RWPE2 (cell line): Measurements from ENCODE around the gene CCDC8.

Experiments used
- ATAC-seq: fragments of 200-7000 bp; cut with Tn5 transposase; 3 replicates; pipeline ENCODE4 v1.9.1; 2021; ENCODE audit warnings: low read depth
- DNase-seq: peaks from one replicate; pipeline ENCODE4 v3.0.0-alpha.2; 2020; ENCODE audit warnings: low spot score
- H3K27ac ChIP-seq: fragments of 450-650 bp; 2 replicates; pipeline ENCODE4 v1.5.1; 2017; ENCODE audit warnings: mild to moderate bottlenecking; ENCODE audit not compliant: poor library complexity, severe bottlenecking
- H3K27me3 ChIP-seq: fragments of 250-450 bp; sonication (Bioruptor Pico); 2 replicates; pipeline ENCODE4 v1.5.1; 2021; ENCODE audit warnings: mild to moderate bottlenecking, moderate library complexity; ENCODE audit not compliant: insufficient read depth, poor library complexity, severe bottlenecking
- H3K36me3 ChIP-seq: fragments of 250-450 bp; sonication (Bioruptor Pico); 2 replicates; pipeline ENCODE4 v1.5.1; 2020; ENCODE audit warnings: low read depth, mild to moderate bottlenecking, moderate library complexity
- H3K4me1 ChIP-seq: fragments of 250-450 bp; sonication (Bioruptor Pico); 2 replicates; pipeline ENCODE4 v1.5.1; 2021; ENCODE audit warnings: mild to moderate bottlenecking, moderate library complexity; ENCODE audit not compliant: insufficient read depth, poor library complexity, severe bottlenecking
- H3K4me3 ChIP-seq: fragments of 250-450 bp; sonication (Bioruptor Pico); 2 replicates; pipeline ENCODE4 v1.5.1; 2021; ENCODE audit warnings: mild to moderate bottlenecking, moderate library complexity; ENCODE audit not compliant: severe bottlenecking
- H3K9me3 ChIP-seq: fragments of 250-450 bp; sonication (Bioruptor Pico); 2 replicates; pipeline ENCODE4 v1.5.1; 2021; ENCODE audit warnings: mild to moderate bottlenecking, moderate library complexity; ENCODE audit not compliant: severe bottlenecking
- CTCF ChIP-seq: fragments of 450-650 bp; IDR thresholded peaks from one replicate; pipeline ENCODE4 v1.5.1; 2017; ENCODE audit warnings: mild to moderate bottlenecking, moderate library complexity; ENCODE audit not compliant: poor library complexity, severe bottlenecking

The CCDC8 gene

DNA sequence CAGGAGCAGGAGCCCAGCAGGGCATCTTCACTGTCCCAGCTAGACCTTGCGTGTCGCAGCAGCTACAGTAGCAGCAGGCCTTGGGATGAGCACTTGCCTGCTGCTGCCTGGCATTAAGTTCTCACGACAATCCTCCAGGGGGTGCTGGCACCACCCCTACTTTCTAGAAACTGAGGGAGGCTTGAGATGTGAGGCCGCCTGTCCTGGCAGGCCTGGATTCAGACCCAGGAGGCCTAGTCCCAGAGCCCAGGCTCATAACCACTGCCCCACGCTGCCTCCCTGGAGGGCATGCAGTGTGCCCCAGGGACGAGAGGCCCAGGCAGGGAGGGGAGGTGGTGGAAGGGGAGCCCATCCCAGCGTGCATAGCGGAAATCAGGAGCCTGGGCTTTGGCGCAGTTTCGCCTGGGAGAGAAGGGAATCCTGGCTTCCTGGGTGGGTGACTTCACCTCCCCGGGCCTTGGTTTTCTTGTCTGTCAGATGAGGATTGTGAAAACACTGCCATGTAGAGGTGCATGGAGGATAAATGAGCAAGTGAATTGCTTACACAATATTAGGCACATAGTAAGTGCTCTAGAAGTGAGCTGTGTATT lies 40.4 kb downstream of the CCDC8 start:
- peak; percentile 65 for DNase-seq

DNA sequence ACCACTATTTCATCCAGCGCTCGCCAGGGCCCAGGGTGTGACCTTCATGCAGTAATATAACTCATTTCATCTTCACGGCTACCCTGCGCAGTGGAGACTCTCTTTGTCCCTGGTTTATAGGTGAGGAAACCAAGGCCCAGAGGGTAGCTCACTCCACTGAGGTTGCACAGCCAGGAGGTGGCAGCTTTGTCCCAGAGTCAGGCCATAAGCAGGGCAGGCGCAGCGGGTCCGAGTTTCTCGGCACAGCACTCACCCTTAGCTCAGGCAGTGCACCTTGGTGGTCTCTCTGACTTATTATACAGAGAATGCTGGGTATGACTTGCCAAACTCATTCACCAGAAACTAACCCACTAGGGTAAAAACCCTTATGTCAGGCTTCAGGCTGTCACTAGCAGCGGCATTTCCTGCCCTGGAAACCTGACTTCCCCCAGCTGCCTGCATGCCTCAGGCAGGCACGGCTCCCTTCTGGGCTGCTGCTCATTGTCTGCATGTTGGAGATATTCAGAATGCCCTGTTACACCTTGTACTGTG lies 41.9 kb downstream of the CCDC8 start:
- no peaks in the 10 kb centered on the region for H3K9me3 ChIP-seq
- H3K4me1 ChIP-seq = peaks cover 43% of the 10 kb centered on the region
- H3K4me3 ChIP-seq = no peak overlapping the region
- DNase-seq (no peak), ATAC-seq (no peak)
- no peaks in the 10 kb centered on the region for H3K27me3 ChIP-seq
- H3K27ac ChIP-seq = peak overlapping the region; percentile 97
- no peak for TF ChIP-seq CTCF
- peaks cover 56% of the 10 kb centered on the region for H3K36me3 ChIP-seq

More for the DNA sequence above, 40.4 kb downstream of the CCDC8 start:
- Histone ChIP-seq H3K36me3 (peaks cover 58% of the 10 kb centered on the region), H3K27ac (peak overlapping the region; percentile 97), H3K4me3 (no peak overlapping the region), H3K27me3 (no peaks in the 10 kb centered on the region), H3K4me1 (peaks cover 43% of the 10 kb centered on the region), H3K9me3 (no peaks in the 10 kb centered on the region)
- peak; percentile 53 for TF ChIP-seq CTCF
- ATAC-seq = peak; percentile 16

DNA sequence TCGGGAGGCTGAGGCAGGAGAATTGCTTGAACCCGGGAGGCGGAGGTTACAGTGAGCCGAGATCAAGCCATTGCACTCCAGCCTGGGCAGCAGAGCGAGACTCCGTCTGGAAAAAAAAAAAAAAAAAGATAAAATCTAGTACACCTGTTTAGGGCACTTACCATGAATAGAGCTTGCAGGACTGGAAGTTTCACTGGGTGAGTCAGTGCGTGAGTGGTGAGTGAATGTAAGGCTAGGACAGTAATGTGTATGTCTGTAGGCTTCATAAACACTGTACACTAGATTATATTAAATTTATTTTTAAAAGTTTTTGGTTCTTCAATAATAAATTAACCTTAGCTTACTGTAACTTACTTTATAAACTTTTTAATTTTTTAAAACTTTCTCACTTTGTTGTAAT lies 43.5 kb downstream of the CCDC8 start:
- TF ChIP-seq CTCF = no peak
- H3K36me3 ChIP-seq = peaks cover 60% of the 10 kb centered on the region
- H3K27ac ChIP-seq = peak overlapping the region; percentile 97
- DNase-seq (no peak), ATAC-seq (no peak)
- H3K4me1 ChIP-seq = peaks cover 43% of the 10 kb centered on the region
- H3K9me3 ChIP-seq = no peaks in the 10 kb centered on the region
- no peaks in the 10 kb centered on the region for H3K27me3 ChIP-seq
- H3K4me3 ChIP-seq = no peak overlapping the region

DNA sequence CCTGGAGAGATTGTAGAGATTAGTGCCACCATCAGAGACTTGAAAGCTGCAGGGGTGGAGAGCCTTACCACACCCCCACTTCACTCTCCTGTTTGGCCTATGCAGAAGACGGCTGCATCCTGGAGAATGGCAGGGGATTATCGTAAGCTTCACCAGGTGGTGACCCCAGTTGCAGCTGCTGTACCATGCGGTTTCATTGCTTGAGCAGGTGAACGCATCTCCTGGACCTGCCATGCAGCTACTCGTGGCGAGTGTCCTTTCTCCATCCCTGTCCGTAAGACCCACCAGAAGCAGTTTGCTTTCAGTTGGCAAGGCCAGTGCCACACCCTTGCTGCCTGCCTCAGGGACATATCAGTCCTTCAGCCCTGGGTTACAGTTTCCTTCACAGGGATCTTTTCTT lies 45.2 kb downstream of the CCDC8 start:
- Histone ChIP-seq H3K36me3 (peaks cover 76% of the 10 kb centered on the region), H3K4me1 (peaks cover 35% of the 10 kb centered on the region), H3K9me3 (no peaks in the 10 kb centered on the region), H3K27me3 (no peaks in the 10 kb centered on the region), H3K4me3 (no peak overlapping the region), H3K27ac (no peak overlapping the region)
- no peak for TF ChIP-seq CTCF
- no peak for ATAC-seq
- no peak for DNase-seq

DNA sequence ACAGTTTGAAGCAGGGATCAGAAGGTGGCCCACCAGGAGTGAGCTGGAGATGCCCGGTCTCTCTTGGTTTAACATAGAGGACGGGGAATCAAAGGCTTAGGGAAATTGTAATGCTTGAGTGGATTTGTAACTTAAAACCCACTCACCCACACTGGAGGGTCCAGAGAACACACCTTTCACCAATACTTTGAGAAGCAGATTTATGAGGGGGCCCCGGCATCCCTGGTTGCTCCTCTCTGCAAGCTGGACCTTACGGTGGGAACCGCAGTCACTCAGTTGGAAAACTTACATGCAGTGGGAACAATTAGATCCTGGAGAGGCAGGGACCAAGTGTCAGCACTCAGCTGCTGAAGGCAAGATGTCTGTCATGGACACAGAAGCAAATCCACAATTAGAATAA lies 45.9 kb downstream of the CCDC8 start:
- TF ChIP-seq CTCF = no peak
- Histone ChIP-seq H3K4me3 (no peak overlapping the region), H3K27ac (no peak overlapping the region), H3K36me3 (peaks cover 80% of the 10 kb centered on the region), H3K4me1 (peaks cover 28% of the 10 kb centered on the region), H3K9me3 (no peaks in the 10 kb centered on the region), H3K27me3 (no peaks in the 10 kb centered on the region)
- no peak for DNase-seq
- ATAC-seq = no peak
